Calu3 (cell line): ENCODE data around the gene MFAP4. TPM values are rescaled to one million over a fixed set of nuclear protein-coding genes. Genes with fewer than 3 reads are reported as not detected.

ENCODE experiments used
- BruUV-seq: library from RNA; stranded (reverse); fragments of 400-500 nt; replicated peaks from 2 replicates; lab custom pipeline; 2021; lab: Mats Ljungman, UMichigan
- CTCF ChIA-PET: fragments of 300-600 bp; sonication (Branson Sonifier 250); formaldehyde crosslinking; loops from one replicate; lab custom pipeline; 2022; ENCODE audit warnings: antibody characterized with exemption; lab: Charles Lee
- DNase-seq: peaks from one replicate; pipeline ENCODE4 v3.0.0; 2022
- H3K27ac Mint-ChIP-seq: one replicate; pipeline ENCODE4 v1.8.0; 2022; ENCODE audit warnings: mixed read lengths; ENCODE audit not compliant: unreplicated experiment
- H3K27me3 Mint-ChIP-seq: one replicate; pipeline ENCODE4 v1.8.0; 2022; ENCODE audit warnings: mixed read lengths; ENCODE audit not compliant: unreplicated experiment
- H3K36me3 Mint-ChIP-seq: one replicate; pipeline ENCODE4 v1.8.0; 2022; ENCODE audit warnings: mild to moderate bottlenecking, moderate library complexity, mixed read lengths; ENCODE audit not compliant: insufficient read depth, unreplicated experiment
- H3K4me1 Mint-ChIP-seq: one replicate; pipeline ENCODE4 v1.8.0; 2022; ENCODE audit warnings: mild to moderate bottlenecking, low read depth, mixed read lengths; ENCODE audit not compliant: unreplicated experiment
- H3K4me3 Mint-ChIP-seq: one replicate; pipeline ENCODE4 v1.8.0; 2022; ENCODE audit warnings: mild to moderate bottlenecking, low read depth, moderate library complexity, mixed read lengths; ENCODE audit not compliant: unreplicated experiment
- H3K9me3 Mint-ChIP-seq: one replicate; pipeline ENCODE4 v1.8.0; 2022; ENCODE audit warnings: low read depth, mixed read lengths; ENCODE audit not compliant: unreplicated experiment
- CTCF ChIP-seq: fragments of 200-600 bp; IDR thresholded peaks from one replicate; pipeline ENCODE4 v1.8.0; 2022; ENCODE audit warnings: antibody characterized with exemption; ENCODE audit not compliant: unreplicated experiment
- intact Hi-C: fragments of 100-400 bp; cut with micrococcal nuclease; formaldehyde crosslinking; loops from one replicate; pipeline ENCODE4 v1.10.0; 2022; ENCODE audit not compliant: unreplicated experiment
- total RNA-seq: library from RNA; stranded (reverse); gene quantifications from 2 replicates; pipeline ENCODE4 v1.2.3, GENCODE V29; 2022

MFAP4 gene
- total RNA-seq, 1 experiment from 2014 or later, result not detected

- TF ChIP-seq CTCF, result no peak
- no peak for DNase-seq
- H3K4me3 Mint-ChIP-seq, result peak overlapping the region; percentile 46
- no peak overlapping the region for H3K27ac Mint-ChIP-seq
- CTCF ChIA-PET, result interaction anchor here (0.6 kb wide), 1 partner anchor 21 kb away, joined by 3 read pairs; no protein-coding TSS in a partner anchor
- BruUV-seq, result no TSS peak
- H3K36me3 Mint-ChIP-seq, result peaks cover 32% of the 10 kb centered on the region
- no peaks in the 10 kb centered on the region for H3K4me1 Mint-ChIP-seq
- no peaks in the 10 kb centered on the region for H3K27me3 Mint-ChIP-seq
- intact Hi-C loops, result no loop called here
- no peaks in the 10 kb centered on the region for H3K9me3 Mint-ChIP-seq
These were observed 11.3 kb downstream of the MFAP4 start for GRCh38 chr17:19375732-19376131.

GRCh38 chr17:19374136-19374535 lies 12.9 kb downstream of the MFAP4 start:
- Mint-ChIP-seq H3K27ac (no peak overlapping the region), H3K27me3 (no peaks in the 10 kb centered on the region), H3K9me3 (no peaks in the 10 kb centered on the region), H3K4me3 (no peak overlapping the region), H3K4me1 (no peaks in the 10 kb centered on the region), H3K36me3 (peaks cover 25% of the 10 kb centered on the region)
- no peak for DNase-seq
- CTCF ChIA-PET, result no interaction called here
- no TSS peak for BruUV-seq
- TF ChIP-seq CTCF, result no peak
- intact Hi-C loops, result no loop called here

- CTCF ChIA-PET, result no interaction called here
- H3K27me3 Mint-ChIP-seq, result no peaks in the 10 kb centered on the region
- intact Hi-C loops, result no loop called here
- H3K9me3 Mint-ChIP-seq, result no peaks in the 10 kb centered on the region
- H3K4me3 Mint-ChIP-seq, result no peak overlapping the region
- H3K27ac Mint-ChIP-seq, result no peak overlapping the region
- no peak for DNase-seq
- H3K36me3 Mint-ChIP-seq, result peaks cover 21% of the 10 kb centered on the region
- no peak for TF ChIP-seq CTCF
- BruUV-seq, result no TSS peak
- peaks cover 6% of the 10 kb centered on the region for H3K4me1 Mint-ChIP-seq
These were observed 14.0 kb downstream of the MFAP4 start for GRCh38 chr17:19372866-19373504.

- no peak for DNase-seq
- CTCF ChIA-PET, result no interaction called here
- BruUV-seq, result no TSS peak
- peaks cover 6% of the 10 kb centered on the region for H3K4me1 Mint-ChIP-seq
- intact Hi-C loops, result no loop called here
- H3K36me3 Mint-ChIP-seq, result peaks cover 16% of the 10 kb centered on the region
- no peaks in the 10 kb centered on the region for H3K9me3 Mint-ChIP-seq
- no peak overlapping the region for H3K4me3 Mint-ChIP-seq
- H3K27ac Mint-ChIP-seq, result no peak overlapping the region
- H3K27me3 Mint-ChIP-seq, result no peaks in the 10 kb centered on the region
- TF ChIP-seq CTCF, result no peak
These were observed 14.6 kb downstream of the MFAP4 start for GRCh38 chr17:19372439-19372838.
